HG02571 (cell line): ENCODE results near the gene LIMS1.
"Not testable (repeated sequence)": the region's sequence is repeated elsewhere in the genome, so short reads cannot be mapped to it uniquely, and the experiment has no call there.

ENCODE experiments used
- ATAC-seq: cut with Tn5 transposase; IDR thresholded peaks from one replicate; pipeline ENCODE4 v1.9.1; 2021; ENCODE audit warnings: mild to moderate bottlenecking, moderate library complexity; ENCODE audit not compliant: unreplicated experiment

The LIMS1 gene

DNA sequence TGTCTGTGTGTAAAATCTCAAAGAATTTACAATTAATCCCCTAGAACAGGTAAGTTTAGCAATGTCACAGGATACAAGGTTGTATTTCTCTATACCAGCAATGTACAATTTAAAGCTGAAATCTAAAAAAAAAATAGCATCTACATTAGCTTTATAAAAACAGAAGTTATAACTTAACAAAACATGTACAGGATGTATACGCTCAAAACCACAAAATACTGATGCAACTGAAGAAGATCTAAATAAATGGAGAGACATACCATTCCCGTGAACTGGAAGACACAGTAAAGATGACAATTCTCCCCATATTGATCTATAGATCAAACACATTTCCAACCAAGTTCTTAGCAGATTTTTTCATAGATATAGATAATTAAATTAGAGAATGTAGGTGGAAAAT is 167.5 kb downstream of the LIMS1 start:
- ATAC-seq: no peak

DNA sequence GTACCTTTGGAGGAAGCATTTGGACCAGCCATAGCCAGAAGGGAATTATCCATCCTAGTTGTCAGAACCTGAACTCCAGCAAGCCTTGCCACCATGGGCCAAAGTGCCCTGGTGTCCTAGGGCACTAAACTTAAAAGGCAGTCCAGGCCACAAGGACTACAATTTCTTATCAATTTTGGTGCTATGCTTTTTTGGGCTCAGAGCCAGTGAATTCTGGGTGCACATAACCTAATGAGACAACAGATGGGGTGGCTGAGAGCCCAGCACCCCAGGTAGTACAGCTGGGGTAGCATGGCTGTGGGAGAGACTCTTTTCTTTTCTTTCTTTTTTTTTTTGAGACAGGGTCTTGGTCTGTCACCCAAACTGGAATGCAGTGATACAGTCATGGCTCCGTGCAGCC is 170.6 kb downstream of the LIMS1 start:
- ATAC-seq: no peak

DNA sequence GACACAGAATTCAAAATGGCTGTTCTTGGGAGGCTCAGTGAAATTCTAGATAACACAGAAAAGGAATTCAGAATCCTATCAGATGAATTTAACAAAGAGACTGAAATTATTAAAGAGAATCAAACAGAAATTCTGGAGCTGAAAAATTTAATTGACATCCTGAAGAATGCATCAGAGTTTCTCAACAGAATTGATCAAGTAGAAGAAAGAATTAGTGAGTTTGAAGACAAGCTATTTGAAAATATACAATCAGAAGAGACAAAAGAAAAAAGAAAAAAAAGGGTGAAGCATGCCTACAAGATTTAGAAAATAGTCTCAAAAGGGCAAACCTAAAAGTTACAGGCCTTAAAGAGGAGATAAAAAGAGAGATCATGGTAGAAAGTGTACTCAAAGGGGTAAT is 173.0 kb downstream of the LIMS1 start:
- ATAC-seq: no peak

GRCh38 chr2:108716971-108717370 is 182.7 kb downstream of the LIMS1 start:
- not testable (repeated sequence) for ATAC-seq

- ATAC-seq: peak; percentile 98
Observed at GRCh38 chr2:108719149-108720044, 185.1 kb downstream of the LIMS1 start, which contains the start of gene RANBP2. TSS of gene RANBP2 (plus strand) at chr2:108719482. CDS start at chr2:108719607, 125 bp downstream.

DNA sequence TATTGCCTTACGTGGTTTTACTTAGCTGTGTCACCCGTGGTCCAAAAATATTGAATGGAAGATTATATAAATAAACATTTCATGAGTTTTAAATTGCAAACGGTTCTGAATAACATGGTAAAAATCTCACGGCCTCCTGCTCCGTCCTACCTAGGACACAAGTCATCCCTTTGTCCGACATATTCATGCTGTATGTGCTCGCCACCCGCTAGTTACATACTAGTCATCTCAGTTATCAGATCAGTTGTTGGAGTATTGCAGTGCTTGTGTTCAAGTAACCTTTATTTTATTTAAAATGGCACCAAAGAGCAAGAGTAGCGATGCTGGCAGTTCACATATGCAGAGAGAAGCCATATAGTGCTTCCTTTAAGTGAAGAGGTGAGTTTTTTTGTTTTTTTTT is 191.8 kb downstream of the LIMS1 start:
- ATAC-seq: not testable (repeated sequence)

DNA sequence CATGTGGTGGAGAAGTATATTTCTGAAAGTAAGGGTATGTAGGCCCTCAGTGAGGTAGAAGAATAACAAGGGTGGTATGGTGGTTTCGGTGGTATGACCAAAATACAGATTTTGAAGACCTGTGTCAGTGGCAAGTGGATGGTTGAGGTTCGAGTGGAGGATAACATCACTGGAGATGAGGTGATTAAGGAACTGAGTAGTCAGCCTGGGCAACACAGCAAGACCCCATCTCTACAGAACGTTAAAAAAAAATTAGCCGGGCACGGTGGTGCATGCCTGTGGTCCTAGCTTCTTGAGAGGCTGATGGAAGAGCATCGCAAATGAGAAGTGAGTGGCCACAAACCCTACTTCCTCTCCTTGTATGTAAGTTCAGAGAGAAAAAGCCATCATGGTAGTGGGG is 200.4 kb downstream of the LIMS1 start:
- ATAC-seq: not testable (repeated sequence)
